ENCODE results near the gene BTBD9. TPM values are rescaled to one million over a fixed set of nuclear protein-coding genes. Genes with fewer than 3 reads are reported as not detected.
"Not testable (repeated sequence)": the region's sequence is repeated elsewhere in the genome, so short reads cannot be mapped to it uniquely, and the experiment has no call there.

BTBD9 gene
- total RNA-seq, 1 donor: 21.4 TPM

DNA sequence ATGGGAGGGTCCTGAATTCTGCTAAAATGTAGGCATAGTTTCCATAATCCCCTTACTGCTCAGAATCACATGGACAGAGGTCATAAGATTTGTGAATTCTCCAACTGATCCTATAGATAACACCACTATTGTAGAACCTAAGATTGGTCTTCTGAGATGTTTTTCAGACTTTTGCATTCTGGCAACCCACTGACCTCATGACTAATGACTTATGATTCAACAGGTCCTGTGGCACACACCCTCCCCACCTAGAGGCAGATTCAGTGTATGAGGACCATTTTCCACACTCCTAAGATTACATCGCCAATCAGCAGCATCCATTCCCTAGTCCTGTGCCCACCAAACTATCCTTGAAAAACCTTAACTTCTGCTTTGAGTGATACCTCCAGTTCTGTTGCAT, 207.2 kb downstream of the BTBD9 start:
- H3K4me3 ChIP-seq (ENCODE audit: low read depth, low read length): no peak overlapping the region
- DNase-seq (ENCODE audit: low read depth): peak; percentile 20
- TF ChIP-seq, protein P1, sequence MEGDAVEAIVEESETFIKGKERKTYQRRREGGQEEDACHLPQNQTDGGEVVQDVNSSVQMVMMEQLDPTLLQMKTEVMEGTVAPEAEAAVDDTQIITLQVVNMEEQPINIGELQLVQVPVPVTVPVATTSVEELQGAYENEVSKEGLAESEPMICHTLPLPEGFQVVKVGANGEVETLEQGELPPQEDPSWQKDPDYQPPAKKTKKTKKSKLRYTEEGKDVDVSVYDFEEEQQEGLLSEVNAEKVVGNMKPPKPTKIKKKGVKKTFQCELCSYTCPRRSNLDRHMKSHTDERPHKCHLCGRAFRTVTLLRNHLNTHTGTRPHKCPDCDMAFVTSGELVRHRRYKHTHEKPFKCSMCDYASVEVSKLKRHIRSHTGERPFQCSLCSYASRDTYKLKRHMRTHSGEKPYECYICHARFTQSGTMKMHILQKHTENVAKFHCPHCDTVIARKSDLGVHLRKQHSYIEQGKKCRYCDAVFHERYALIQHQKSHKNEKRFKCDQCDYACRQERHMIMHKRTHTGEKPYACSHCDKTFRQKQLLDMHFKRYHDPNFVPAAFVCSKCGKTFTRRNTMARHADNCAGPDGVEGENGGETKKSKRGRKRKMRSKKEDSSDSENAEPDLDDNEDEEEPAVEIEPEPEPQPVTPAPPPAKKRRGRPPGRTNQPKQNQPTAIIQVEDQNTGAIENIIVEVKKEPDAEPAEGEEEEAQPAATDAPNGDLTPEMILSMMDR (IDR thresholded peaks at IDR 0.05; ENCODE audit: insufficient read depth, low read length): no peak

DNA sequence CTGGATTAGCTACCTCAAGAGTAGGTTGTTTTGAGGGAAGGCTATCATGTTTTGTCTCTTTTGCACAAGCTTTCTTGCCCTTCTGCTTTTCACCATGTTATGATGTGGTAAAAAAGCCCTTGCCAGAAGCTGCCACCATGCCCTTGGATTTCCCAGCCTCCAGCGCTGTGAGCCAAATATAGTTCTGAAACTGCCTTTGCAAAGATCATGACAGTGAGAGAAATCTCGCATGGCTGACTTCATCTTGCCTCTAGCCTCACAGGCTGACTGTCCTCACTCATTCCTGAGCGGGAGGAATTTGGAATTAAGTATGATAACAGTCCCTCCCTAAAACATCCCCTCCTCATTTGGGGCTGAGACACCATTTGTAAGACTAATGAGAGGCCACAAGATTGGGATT, 207.7 kb downstream of the BTBD9 start:
- no peak overlapping the region for H3K4me3 ChIP-seq (ENCODE audit: low read depth, low read length)
- no peak for DNase-seq (ENCODE audit: low read depth)
- TF ChIP-seq, protein P1 (IDR thresholded peaks at IDR 0.05; ENCODE audit: insufficient read depth, low read length): no peak

DNA sequence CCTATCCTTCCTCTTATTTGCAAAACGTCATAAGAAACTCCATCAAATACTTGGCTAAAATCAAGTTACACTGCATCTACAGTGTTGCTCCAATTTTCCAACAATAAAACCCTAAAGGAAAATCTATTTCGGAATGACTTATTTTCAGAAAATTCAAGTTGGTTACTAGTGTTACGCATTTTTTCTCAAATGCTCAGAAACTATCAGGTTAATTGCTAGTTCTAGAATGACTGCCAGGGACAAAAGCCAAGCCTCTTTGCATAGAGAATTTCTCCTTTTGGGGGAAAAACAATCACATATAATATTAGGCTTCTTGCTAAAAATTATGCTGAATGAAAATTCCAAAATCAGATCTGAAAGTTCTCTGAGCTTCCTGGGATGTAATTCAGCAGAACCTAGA, 210.2 kb downstream of the BTBD9 start:
- DNase-seq (ENCODE audit: low read depth): no peak
- no peak overlapping the region for H3K4me3 ChIP-seq (ENCODE audit: low read depth, low read length)
- TF ChIP-seq, protein P1 (IDR thresholded peaks at IDR 0.05; ENCODE audit: insufficient read depth, low read length): no peak

DNA sequence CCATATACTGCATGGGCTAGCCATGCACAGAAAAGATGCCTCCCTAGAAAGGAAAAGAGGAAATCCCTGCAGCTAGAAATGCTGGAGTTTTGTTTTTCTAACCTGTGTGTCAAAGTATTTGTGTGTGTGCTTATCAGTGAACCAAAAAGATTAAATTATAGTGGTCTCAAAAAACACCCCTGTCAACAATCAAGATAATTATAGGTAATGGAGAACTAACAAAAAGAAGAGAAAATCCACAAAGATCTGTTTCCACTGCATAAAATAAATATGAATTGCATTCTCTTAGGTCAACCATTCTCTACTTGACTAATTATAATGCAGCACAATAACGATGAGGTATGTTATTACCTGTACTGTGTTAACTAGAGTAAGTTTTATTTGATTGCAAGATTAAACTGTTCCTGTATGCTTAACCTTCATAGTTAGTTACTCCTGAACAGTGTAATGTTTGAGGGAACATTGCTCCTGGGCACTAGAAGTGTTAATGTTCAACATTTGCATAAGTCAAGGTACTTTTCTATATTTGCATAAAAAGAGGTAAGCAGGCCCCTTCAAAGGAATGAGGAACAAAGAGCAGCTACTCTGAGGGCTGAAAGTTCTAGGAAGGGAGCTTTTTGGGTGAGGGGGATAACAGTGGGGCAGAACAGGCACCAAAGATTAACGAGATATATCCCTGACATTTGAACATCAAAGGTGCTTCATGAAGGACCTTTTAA, 212.1 kb downstream of the BTBD9 start:
- no peak for DNase-seq (ENCODE audit: low read depth)
- H3K4me3 ChIP-seq (ENCODE audit: low read depth, low read length): no peak overlapping the region
- TF ChIP-seq, protein P1 (IDR thresholded peaks at IDR 0.05; ENCODE audit: insufficient read depth, low read length): no peak

DNA sequence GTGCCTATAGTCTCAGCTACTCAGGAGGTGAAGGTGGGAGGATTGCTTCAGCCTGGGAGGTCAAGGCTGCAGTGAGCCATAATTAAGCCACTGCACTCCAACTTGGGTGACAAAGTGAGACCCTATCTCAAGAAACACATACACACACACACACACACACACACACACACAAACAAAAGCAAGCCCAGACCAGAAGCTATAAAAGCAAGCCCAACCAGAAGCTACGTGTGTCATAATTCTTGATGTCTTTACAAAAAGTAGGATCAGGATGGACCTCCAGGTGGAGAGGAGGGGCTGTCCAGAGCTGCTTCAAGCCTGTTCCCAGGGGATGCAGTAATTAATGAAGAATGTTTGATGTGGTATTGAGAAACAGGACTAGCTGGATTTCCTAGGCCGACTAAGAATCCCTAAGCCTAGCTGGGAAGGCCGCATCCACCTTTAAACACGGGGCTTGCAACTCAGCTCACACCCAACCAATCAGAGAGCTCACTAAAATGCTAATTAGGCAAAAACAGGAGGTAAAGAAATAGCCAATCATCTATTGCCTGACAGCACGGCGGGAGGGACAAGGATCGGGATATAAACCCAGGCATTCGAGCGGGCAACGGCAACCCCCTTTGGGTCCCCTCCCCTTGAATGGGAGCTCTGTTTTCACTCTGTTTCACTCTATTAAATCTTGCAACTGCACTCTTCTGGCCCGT, 213.8 kb downstream of the BTBD9 start:
- DNase-seq (ENCODE audit: low read depth); H3K4me3 ChIP-seq (ENCODE audit: low read depth, low read length): not testable (repeated sequence)

DNA sequence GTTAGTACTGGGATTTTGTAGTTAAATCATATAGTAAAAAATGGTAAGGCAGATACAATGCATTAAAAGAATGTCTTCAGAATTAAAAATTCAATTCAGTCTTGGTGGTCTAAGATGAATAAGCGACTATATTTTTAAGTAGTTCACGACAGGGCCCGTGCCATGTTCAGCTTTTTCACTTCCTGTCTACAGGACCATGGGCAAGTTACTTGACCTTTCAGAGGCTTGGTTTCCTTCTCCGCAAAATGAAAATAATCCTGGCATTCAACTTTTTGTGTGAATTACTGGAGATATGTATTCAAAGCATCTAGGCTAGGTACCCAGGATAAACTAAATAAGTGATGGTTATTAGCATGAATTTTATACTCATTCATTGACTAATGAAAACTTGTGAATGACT, 216.0 kb downstream of the BTBD9 start:
- TF ChIP-seq, protein P1 (IDR thresholded peaks at IDR 0.05; ENCODE audit: insufficient read depth, low read length): no peak
- DNase-seq (ENCODE audit: low read depth): no peak
- H3K4me3 ChIP-seq (ENCODE audit: low read depth, low read length): no peak overlapping the region

DNA sequence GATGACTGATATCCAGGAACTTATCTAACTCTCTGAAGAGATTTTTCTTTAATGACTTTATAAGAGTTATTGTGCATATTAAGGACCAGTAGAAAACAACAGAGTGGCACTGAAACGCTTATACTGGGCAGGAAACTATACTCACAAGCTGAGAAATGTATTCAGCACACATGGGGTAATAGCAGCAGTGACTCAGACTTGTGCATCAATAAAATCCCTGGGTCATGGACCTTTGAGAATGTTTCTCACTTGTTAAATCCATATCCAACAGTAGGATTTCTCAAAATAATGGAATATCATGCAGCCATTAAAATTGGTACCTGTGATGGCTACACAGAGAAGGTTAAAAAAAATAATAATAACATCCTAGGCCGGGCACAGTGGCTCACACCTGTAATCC, 219.5 kb downstream of the BTBD9 start:
- DNase-seq (ENCODE audit: low read depth): no peak
- TF ChIP-seq, protein P1 (IDR thresholded peaks at IDR 0.05; ENCODE audit: insufficient read depth, low read length): no peak
- no peak overlapping the region for H3K4me3 ChIP-seq (ENCODE audit: low read depth, low read length)
